HepG2 (cell line): ENCODE results near the gene OSBPL5. TPM values are rescaled to one million over a fixed set of nuclear protein-coding genes. Genes with fewer than 3 reads are reported as not detected.

Experiments
- DMAP1 ChIP-seq: IDR thresholded peaks from 2 replicates; pipeline ENCODE4 v1.6.1; 2016
- GTF2F1 ChIP-seq: fragments of 150-350 bp; IDR thresholded peaks from 2 replicates; pipeline ENCODE4 v1.6.1; 2014; ENCODE audit warnings: low read length
- HDAC6 ChIP-seq: fragments of 200-600 bp; sonication (generic); IDR thresholded peaks from 2 replicates; pipeline ENCODE4 v1.7.0; 2017; ENCODE audit warnings: mild to moderate bottlenecking, antibody characterized with exemption, low read length, low read depth
- HOXA9 ChIP-seq: sonication (generic); formaldehyde crosslinking; IDR thresholded peaks from 2 replicates; pipeline ENCODE4 v1.8.1; 2022; ENCODE audit warnings: missing genetic modification reagents, mild to moderate bottlenecking, moderate library complexity, borderline replicate concordance
- RBAK ChIP-seq: sonication (generic); formaldehyde crosslinking; IDR thresholded peaks from 2 replicates; pipeline ENCODE4 v1.5.1; 2020; ENCODE audit warnings: mild to moderate bottlenecking, missing genetic modification reagents
- RXRB ChIP-seq: IDR thresholded peaks from 2 replicates; pipeline ENCODE4 v1.6.1; 2016; ENCODE audit warnings: borderline replicate concordance, missing genetic modification reagents, missing compliant biosample characterization
- SMARCE1 ChIP-seq: fragments of 450-650 bp; IDR thresholded peaks from 2 replicates; pipeline ENCODE4 v1.6.1; 2017; ENCODE audit warnings: borderline replicate concordance
- TGIF2 ChIP-seq: IDR thresholded peaks from 2 replicates; pipeline ENCODE4 v1.6.1; 2016; ENCODE audit warnings: control low read depth, missing compliant biosample characterization
- YEATS2 ChIP-seq: sonication (generic); formaldehyde crosslinking; IDR thresholded peaks from 2 replicates; pipeline ENCODE4 v1.4.0; 2020; ENCODE audit warnings: missing genetic modification reagents, borderline replicate concordance
- ZKSCAN1 ChIP-seq: fragments of 150-350 bp; IDR thresholded peaks from 2 replicates; pipeline ENCODE4 v1.6.1; 2014; ENCODE audit warnings: low read length
- ZNF136 ChIP-seq: sonication (generic); formaldehyde crosslinking; IDR thresholded peaks from 2 replicates; pipeline ENCODE4 v1.8.1; 2022; ENCODE audit warnings: low read depth, mild to moderate bottlenecking, moderate library complexity, missing genetic modification reagents
- ZNF556 ChIP-seq: sonication (generic); formaldehyde crosslinking; IDR thresholded peaks from 2 replicates; pipeline ENCODE4 v1.4.0; 2020; ENCODE audit warnings: mild to moderate bottlenecking, missing genetic modification reagents, borderline replicate concordance
- ZNF724P ChIP-seq: sonication (generic); formaldehyde crosslinking; IDR thresholded peaks from 2 replicates; pipeline ENCODE4 v1.8.0; 2022; ENCODE audit warnings: missing genetic modification reagents, borderline replicate concordance
- ZNF75D ChIP-seq: sonication (generic); formaldehyde crosslinking; IDR thresholded peaks from 2 replicates; pipeline ENCODE4 v1.8.1; 2023; ENCODE audit warnings: missing genetic modification reagents, mild to moderate bottlenecking, borderline replicate concordance
- ZNF761 ChIP-seq: sonication (generic); formaldehyde crosslinking; conservative IDR thresholded peaks from 2 replicates; pipeline ENCODE4 v1.4.0; 2020; ENCODE audit warnings: mild to moderate bottlenecking, missing genetic modification reagents
- ZNF839 ChIP-seq: sonication (generic); formaldehyde crosslinking; IDR thresholded peaks from 2 replicates; pipeline ENCODE4 v1.4.0; 2020; ENCODE audit warnings: missing genetic modification reagents, mild to moderate bottlenecking, borderline replicate concordance
- ZSCAN31 ChIP-seq: sonication (generic); formaldehyde crosslinking; IDR thresholded peaks from 2 replicates; pipeline ENCODE4 v1.5.0; 2020; ENCODE audit warnings: low read depth, mild to moderate bottlenecking, missing genetic modification reagents
- polyA plus RNA-seq, 8 experiments: library from polyadenylated mRNA; depleted of rRNA in 3 of 8; stranded (reverse) in 7 of 8; unstranded in 1 of 8; fragments of >200 nt; fragmentation: Illumina TruSeq in 4 of 8; extraction: Trizol in 4 of 8; gene quantifications; 2 replicates each; pipeline versions ENCODE4 v1.2.1 to v1.2.3, GENCODE V29; 2011 to 2016; ENCODE audit warnings: low read depth in 4 of 8, missing spikeins in 1 of 8, mixed read lengths in 1 of 8; ENCODE audit not compliant: insufficient read depth in 1 of 8
- total RNA-seq, 5 experiments: library from RNA; depleted of rRNA; stranded (reverse); fragments of >200 nt; fragmentation: Illumina TruSeq; extraction: Trizol; gene quantifications; 2 replicates each; pipeline ENCODE4 v1.2.3, GENCODE V29; 2016; ENCODE audit warnings: low read depth in 1 of 5
- TF ChIP-seq, protein P1 (sequence below): sonication (generic); formaldehyde crosslinking; conservative IDR thresholded peaks from 2 replicates; pipeline ENCODE4 v1.5.0; 2020; ENCODE audit warnings: missing genetic modification reagents
- TF ChIP-seq, protein P2 (sequence below): sonication (generic); formaldehyde crosslinking; IDR thresholded peaks from 2 replicates; pipeline ENCODE4 v1.4.0; 2020; ENCODE audit warnings: mild to moderate bottlenecking, missing genetic modification reagents
- TF ChIP-seq, protein P3 (sequence below): sonication (generic); formaldehyde crosslinking; IDR thresholded peaks from 2 replicates; pipeline ENCODE4 v1.8.0; 2022; ENCODE audit warnings: low read depth, missing genetic modification reagents
- TF ChIP-seq, protein P4 (sequence below): sonication (generic); formaldehyde crosslinking; IDR thresholded peaks from 2 replicates; pipeline ENCODE4 v1.4.0; 2020; ENCODE audit warnings: missing genetic modification reagents

OSBPL5 gene
- total and polyA plus RNA-seq, 2 of the 13 experiments (the other 11 are each of a cell fraction or from before 2014, with no cell fraction given) = not detected

DNA sequence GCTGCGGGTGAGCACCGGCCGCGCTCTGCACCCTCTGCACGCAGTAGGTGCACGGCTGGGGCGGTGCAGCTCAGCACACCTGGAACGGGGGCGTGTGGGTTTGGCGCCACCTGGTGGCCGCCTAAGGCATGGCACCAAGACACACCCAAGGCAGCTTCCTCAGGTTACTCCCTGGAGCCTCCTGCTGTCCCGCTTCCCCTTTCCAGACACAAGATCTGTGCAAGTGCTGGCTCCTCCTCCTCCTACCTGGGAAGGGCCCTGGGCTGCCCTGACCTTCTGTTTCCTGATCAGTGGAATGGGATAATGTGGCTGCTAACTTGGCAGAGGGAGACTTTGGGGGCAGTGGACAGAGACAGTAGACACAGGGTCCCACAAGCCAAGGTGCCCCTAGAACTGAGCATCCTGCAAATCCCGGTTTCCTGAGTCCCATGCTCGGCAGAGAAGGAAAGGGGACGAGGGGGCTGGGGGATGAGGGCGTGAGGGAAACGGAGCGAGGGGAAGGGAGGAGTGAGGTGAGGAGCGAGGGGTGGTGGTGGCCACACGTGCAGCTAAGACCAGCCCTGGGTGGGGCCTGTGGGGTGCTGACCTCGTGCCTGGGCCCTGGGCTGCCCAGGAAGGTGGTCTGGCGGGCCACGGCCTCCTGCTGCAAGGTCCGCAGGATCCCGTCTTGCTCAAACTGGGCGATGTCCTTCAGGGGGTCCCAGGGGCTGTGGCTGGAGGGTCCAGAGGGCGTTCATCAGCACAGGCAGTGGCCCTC, 73.1 kb downstream of the OSBPL5 start (continued):
- TF ChIP-seq, protein P1, sequence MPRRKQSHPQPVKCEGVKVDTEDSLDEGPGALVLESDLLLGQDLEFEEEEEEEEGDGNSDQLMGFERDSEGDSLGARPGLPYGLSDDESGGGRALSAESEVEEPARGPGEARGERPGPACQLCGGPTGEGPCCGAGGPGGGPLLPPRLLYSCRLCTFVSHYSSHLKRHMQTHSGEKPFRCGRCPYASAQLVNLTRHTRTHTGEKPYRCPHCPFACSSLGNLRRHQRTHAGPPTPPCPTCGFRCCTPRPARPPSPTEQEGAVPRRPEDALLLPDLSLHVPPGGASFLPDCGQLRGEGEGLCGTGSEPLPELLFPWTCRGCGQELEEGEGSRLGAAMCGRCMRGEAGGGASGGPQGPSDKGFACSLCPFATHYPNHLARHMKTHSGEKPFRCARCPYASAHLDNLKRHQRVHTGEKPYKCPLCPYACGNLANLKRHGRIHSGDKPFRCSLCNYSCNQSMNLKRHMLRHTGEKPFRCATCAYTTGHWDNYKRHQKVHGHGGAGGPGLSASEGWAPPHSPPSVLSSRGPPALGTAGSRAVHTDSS = no peak; the same call in 1 of the 2 replicates
- TF ChIP-seq ZNF761 (CRISPR knock-in tag) (no peak), ZNF556 (CRISPR knock-in tag) (no peak), ZNF724P (no peak), HDAC6 (no peak), ZKSCAN1 (peak; percentile 99), ZNF839 (CRISPR knock-in tag) (no peak), HOXA9 (CRISPR knock-in tag) (no peak), TGIF2 (CRISPR knock-in tag) (no peak), SMARCE1 (no peak), DMAP1 (no peak), ZNF75D (no peak), ZSCAN31 (CRISPR knock-in tag) (no peak), YEATS2 (no peak), RBAK (CRISPR knock-in tag) (no peak), GTF2F1 (no peak), ZNF136 (CRISPR knock-in tag) (no peak), RXRB (0 out of 2 replicates have a peak, but pooled peaks have one; percentile 13)
- TF ChIP-seq, protein P2, sequence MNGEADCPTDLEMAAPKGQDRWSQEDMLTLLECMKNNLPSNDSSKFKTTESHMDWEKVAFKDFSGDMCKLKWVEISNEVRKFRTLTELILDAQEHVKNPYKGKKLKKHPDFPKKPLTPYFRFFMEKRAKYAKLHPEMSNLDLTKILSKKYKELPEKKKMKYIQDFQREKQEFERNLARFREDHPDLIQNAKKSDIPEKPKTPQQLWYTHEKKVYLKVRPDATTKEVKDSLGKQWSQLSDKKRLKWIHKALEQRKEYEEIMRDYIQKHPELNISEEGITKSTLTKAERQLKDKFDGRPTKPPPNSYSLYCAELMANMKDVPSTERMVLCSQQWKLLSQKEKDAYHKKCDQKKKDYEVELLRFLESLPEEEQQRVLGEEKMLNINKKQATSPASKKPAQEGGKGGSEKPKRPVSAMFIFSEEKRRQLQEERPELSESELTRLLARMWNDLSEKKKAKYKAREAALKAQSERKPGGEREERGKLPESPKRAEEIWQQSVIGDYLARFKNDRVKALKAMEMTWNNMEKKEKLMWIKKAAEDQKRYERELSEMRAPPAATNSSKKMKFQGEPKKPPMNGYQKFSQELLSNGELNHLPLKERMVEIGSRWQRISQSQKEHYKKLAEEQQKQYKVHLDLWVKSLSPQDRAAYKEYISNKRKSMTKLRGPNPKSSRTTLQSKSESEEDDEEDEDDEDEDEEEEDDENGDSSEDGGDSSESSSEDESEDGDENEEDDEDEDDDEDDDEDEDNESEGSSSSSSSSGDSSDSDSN = no peak
- TF ChIP-seq, protein P3, sequence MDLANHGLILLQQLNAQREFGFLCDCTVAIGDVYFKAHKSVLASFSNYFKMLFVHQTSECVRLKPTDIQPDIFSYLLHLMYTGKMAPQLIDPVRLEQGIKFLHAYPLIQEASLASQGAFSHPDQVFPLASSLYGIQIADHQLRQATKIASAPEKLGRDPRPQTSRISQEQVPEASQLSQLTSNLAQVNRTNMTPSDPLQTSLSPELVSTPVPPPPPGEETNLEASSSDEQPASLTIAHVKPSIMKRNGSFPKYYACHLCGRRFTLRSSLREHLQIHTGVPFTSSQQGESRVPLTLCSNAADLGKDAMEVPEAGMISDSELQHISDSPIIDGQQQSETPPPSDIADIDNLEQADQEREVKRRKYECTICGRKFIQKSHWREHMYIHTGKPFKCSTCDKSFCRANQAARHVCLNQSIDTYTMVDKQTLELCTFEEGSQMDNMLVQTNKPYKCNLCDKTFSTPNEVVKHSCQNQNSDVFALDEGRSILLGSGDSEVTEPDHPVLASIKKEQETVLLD = no peak
- TF ChIP-seq, protein P4, sequence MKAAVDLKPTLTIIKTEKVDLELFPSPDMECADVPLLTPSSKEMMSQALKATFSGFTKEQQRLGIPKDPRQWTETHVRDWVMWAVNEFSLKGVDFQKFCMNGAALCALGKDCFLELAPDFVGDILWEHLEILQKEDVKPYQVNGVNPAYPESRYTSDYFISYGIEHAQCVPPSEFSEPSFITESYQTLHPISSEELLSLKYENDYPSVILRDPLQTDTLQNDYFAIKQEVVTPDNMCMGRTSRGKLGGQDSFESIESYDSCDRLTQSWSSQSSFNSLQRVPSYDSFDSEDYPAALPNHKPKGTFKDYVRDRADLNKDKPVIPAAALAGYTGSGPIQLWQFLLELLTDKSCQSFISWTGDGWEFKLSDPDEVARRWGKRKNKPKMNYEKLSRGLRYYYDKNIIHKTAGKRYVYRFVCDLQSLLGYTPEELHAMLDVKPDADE (CRISPR knock-in tag) = no peak
